Activated CD4-positive, alpha-beta T cell treated with anti-CD3 and anti-CD28 coated beads for 36 hours (primary cell): ENCODE measurements around the gene COX15. TPM values are rescaled to one million over a fixed set of nuclear protein-coding genes. Genes with fewer than 3 reads are reported as not detected.
"Not testable (repeated sequence)": the region's sequence is repeated elsewhere in the genome, so short reads cannot be mapped to it uniquely, and the experiment has no call there.

Source experiments
- ATAC-seq: fragments of 200-7000 bp; cut with Tn5 transposase; one replicate; pipeline ENCODE4 v1.10.0; 2021; ENCODE audit warnings: mild to moderate bottlenecking, moderate library complexity
- CTCF ChIA-PET: fragments of 350-600 bp; sonication (Branson Sonifier 250); formaldehyde crosslinking; loops from one replicate; lab custom pipeline; 2021; ENCODE audit warnings: antibody characterized with exemption; lab: Charles Lee
- POLR2A ChIA-PET: fragments of 350-600 bp; sonication (Branson Sonifier 250); formaldehyde crosslinking; loops from one replicate; lab custom pipeline; 2021; ENCODE audit warnings: antibody characterized with exemption, inconsistent platforms; lab: Charles Lee
- DNase-seq: peaks from one replicate; pipeline ENCODE4 v3.0.0-alpha.2; 2020
- H3K27ac Mint-ChIP-seq: one replicate; pipeline ENCODE4 v1.8.0; 2021; ENCODE audit warnings: mixed read lengths
- H3K27me3 Mint-ChIP-seq: one replicate; pipeline ENCODE4 v1.8.0; 2021; ENCODE audit warnings: mixed read lengths
- H3K36me3 Mint-ChIP-seq: one replicate; pipeline ENCODE4 v1.8.0; 2021; ENCODE audit warnings: low read depth, mixed read lengths
- H3K4me1 Mint-ChIP-seq: one replicate; pipeline ENCODE4 v1.8.0; 2021; ENCODE audit warnings: mixed read lengths
- H3K4me3 Mint-ChIP-seq: one replicate; pipeline ENCODE4 v1.8.0; 2021; ENCODE audit warnings: mild to moderate bottlenecking, moderate library complexity, mixed read lengths
- H3K9me3 Mint-ChIP-seq: one replicate; pipeline ENCODE4 v1.8.0; 2021; ENCODE audit warnings: low read depth, mixed read lengths
- intact Hi-C, 2 experiments: fragments of 100-400 bp; cut with DNase I in 1 of 2; cut with micrococcal nuclease in 1 of 2; formaldehyde crosslinking; loops; one replicate each; pipeline versions ENCODE4 v1.14.2 to v1.15.1; 2022 to 2024; cut with DNase I, micrococcal nuclease
- total RNA-seq, 2 experiments: library from RNA; stranded (reverse); gene quantifications; one replicate each; pipeline ENCODE4 v1.2.3, GENCODE V29; 2021

The COX15 gene
- total RNA-seq, 2 experiments from 2014 or later, result 28.1 to 35.5 TPM

DNA sequence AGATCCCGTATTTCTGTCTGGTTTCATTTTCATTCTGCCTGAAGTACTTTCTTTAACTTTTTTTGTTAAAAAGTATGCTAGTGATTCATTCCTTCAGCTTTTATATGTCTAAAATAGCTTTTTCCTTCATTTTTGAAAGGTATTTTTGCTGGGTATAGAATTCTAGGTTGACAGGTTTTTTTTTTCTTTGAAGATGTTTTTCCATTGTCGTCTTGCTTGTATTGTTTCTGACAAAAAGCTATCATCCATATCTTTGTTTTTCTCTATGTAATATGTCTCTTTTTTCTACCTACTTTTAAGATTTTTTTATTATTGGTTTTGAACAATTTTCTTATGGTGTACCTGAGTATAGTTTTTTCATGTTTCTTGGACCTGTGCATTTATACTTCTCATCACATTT is 8.3 kb upstream of the COX15 start:
- Mint-ChIP-seq H3K4me1 (peaks cover 30% of the 10 kb centered on the region), H3K4me3 (no peak overlapping the region), H3K27me3 (no peaks in the 10 kb centered on the region), H3K36me3 (peaks cover 82% of the 10 kb centered on the region), H3K27ac (no peak overlapping the region), H3K9me3 (peaks cover 14% of the 10 kb centered on the region)
- ChIA-PET POLR2A (no interaction called here), CTCF (interaction anchor here (2.1 kb wide), 1 partner anchor 8 kb away, joined by 9 read pairs; the partner anchor contains the start of genes COX15 and CUTC)
- ATAC-seq (no peak), DNase-seq (no peak)
- intact Hi-C loops, result no loop called here

DNA sequence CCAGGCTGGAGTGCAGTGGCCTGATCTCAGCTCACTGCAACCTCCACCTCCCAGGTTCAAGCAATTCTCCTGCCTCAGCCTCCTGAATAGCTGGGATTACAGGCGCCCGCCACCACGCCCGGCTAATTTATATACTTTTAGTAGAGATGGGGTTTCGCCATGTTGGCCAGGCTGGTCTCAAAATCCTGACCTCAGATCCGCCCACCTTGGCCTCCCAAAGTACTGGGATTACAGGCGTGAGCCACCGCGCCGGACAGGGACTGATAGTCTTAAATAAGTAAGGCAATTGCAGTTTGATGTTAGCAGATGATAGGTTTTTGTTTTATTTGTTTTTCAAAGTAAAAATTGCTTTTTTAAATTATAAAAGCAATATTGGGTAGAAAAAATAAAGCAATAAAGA is 2.2 kb upstream of the COX15 start:
- CTCF ChIA-PET, result interaction anchor here (2.5 kb wide), 1 partner anchor 9 kb away, joined by 11 read pairs; no protein-coding TSS in a partner anchor
- ATAC-seq, H3K27me3 Mint-ChIP-seq, POLR2A ChIA-PET, H3K4me3 Mint-ChIP-seq, H3K9me3 Mint-ChIP-seq, H3K27ac Mint-ChIP-seq, DNase-seq: not testable (repeated sequence)
- H3K36me3 Mint-ChIP-seq, result peaks cover 54% of the 10 kb centered on the region
- intact Hi-C loops, result loop anchor here (5.0 kb wide), 4 partner anchors 77 to 638 kb away; partner anchors contain the start of genes CWF19L1 (in 1 of the 2), DNMBP (in 1 of the 2) and ENTPD7 (in 1 of the 2)
- peaks cover 29% of the 10 kb centered on the region for H3K4me1 Mint-ChIP-seq

GRCh38 chr10:99733366-99733765 is 1.4 kb upstream of the COX15 start:
- intact Hi-C loops, result loop anchor here (5.0 kb wide), 4 partner anchors 76 to 639 kb away; partner anchors contain the start of genes CWF19L1 (in 1 of the 2), DNMBP (in 1 of the 2) and ENTPD7 (in 1 of the 2)
- H3K36me3 Mint-ChIP-seq, result peaks cover 51% of the 10 kb centered on the region
- ATAC-seq (no peak), DNase-seq (no peak)
- no peak overlapping the region for H3K27ac Mint-ChIP-seq
- H3K4me1 Mint-ChIP-seq, result peaks cover 32% of the 10 kb centered on the region
- ChIA-PET POLR2A (interaction anchor here (1.8 to 2.3 kb wide), 2 partner anchors 74 to 113 kb away, joined by 5 to 15 read pairs; partner anchors contain the start of genes ENTPD7 and SLC25A28), CTCF (interaction anchor here (0.6 to 2.5 kb wide), 6 partner anchors 8 to 313 kb away, joined by 3 to 16 read pairs (median 7); no protein-coding TSS in a partner anchor)
- no peaks in the 10 kb centered on the region for H3K9me3 Mint-ChIP-seq
- peak overlapping the region; percentile 93 for H3K4me3 Mint-ChIP-seq
- no peaks in the 10 kb centered on the region for H3K27me3 Mint-ChIP-seq

DNA sequence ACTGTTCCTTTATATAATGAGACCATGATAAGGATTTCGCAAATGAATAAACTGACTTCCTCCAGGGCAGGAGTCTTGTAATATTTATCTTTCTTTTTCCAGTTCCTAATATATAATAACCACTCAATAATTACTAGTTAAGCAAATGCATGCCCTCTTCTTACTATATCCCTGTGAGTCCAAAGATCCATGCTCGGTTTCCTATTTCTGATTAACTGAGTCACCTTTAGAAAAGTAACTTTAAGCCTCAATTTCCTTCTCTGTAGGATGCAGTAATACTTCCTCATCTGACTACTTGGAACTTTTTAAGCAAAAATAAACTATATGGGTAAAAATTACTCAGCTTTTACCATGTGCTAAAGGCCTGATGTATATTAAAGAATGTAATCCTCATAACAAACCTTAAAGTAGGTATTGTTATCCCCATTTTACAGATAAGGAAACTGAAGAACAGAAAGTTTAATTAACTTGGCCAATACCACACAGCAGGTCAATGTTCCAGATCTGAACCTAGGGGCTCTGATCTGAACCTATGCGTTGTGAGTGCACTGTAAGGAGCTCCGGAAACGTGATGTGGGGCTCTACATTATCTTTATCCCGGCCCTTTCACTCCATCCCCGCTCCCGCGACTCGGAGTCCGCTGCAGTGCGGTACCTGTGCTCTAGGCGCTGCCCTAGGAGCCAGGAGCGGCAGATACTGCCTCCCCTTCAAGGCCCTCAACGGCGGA is 458 bp downstream of the COX15 start:
- POLR2A ChIA-PET, result interaction anchor here (1.2 to 2.3 kb wide), 4 partner anchors 72 to 1597 kb away, joined by 3 to 15 read pairs (median 5); partner anchors contain the start of genes ENTPD7, R3HCC1L and SLC25A28
- no peaks in the 10 kb centered on the region for H3K9me3 Mint-ChIP-seq
- intact Hi-C loops, result loop anchor here (1.0 to 5.0 kb wide), 14 partner anchors 11 to 1596 kb away; partner anchors contain the start of genes DNMBP (in 2 of the 2), ENTPD7 (in 2 of the 2), GOT1 (in 2 of the 2) and SLC25A28 (in 2 of the 2)
- peak overlapping the region; percentile 93 for H3K4me3 Mint-ChIP-seq
- peaks cover 47% of the 10 kb centered on the region for H3K36me3 Mint-ChIP-seq
- CTCF ChIA-PET, result interaction anchor here (0.6 to 2.5 kb wide), 9 partner anchors 9 to 565 kb away, joined by 3 to 16 read pairs (median 3); no protein-coding TSS in a partner anchor
- peaks cover 32% of the 10 kb centered on the region for H3K4me1 Mint-ChIP-seq
- DNase-seq (no peak), ATAC-seq (no peak)
- H3K27ac Mint-ChIP-seq, result peak overlapping the region; percentile 98
- H3K27me3 Mint-ChIP-seq, result no peaks in the 10 kb centered on the region

DNA sequence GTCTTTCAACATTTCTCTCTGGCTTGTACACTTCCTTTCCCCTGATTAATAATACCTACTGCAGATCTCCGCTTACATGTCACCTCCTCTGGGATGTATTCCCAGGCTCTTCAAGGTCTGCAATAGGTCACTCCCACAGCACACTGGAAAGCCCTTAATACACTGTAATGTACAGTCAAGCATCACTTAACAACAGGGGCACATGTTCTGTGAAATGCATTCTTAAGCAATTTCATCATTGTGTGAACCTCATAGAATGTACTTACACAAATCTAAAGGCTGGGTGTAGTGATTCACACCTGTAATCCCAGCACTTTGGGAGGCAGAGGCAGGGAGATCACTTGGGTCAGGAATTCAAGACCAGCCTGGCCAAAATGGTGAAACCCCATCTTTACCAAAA is 1.9 kb downstream of the COX15 start:
- Mint-ChIP-seq H3K27me3 (no peaks in the 10 kb centered on the region), H3K36me3 (peaks cover 46% of the 10 kb centered on the region), H3K4me3 (no peak overlapping the region), H3K4me1 (peaks cover 25% of the 10 kb centered on the region), H3K9me3 (no peaks in the 10 kb centered on the region), H3K27ac (peak overlapping the region; percentile 5)
- ATAC-seq, result no peak
- ChIA-PET POLR2A (no interaction called here), CTCF (interaction anchor here (0.6 kb wide), 1 partner anchor 115 kb away, joined by 3 read pairs; no protein-coding TSS in a partner anchor)
- intact Hi-C loops, result loop anchor here (5.0 kb wide), 4 partner anchors 73 to 642 kb away; partner anchors contain the start of genes CWF19L1 (in 1 of the 2), DNMBP (in 1 of the 2) and ENTPD7 (in 1 of the 2)
- no peak for DNase-seq

GRCh38 chr10:99720387-99720786 is 11.5 kb downstream of the COX15 start:
- intact Hi-C loops, result no loop called here
- DNase-seq, result no peak
- Mint-ChIP-seq H3K4me3 (no peak overlapping the region), H3K4me1 (no peaks in the 10 kb centered on the region), H3K27me3 (no peaks in the 10 kb centered on the region), H3K36me3 (peaks cover 49% of the 10 kb centered on the region), H3K9me3 (no peaks in the 10 kb centered on the region), H3K27ac (no peak overlapping the region)
- POLR2A ChIA-PET, result interaction anchor here (0.7 kb wide), 1 partner anchor 125 kb away, joined by 3 read pairs; no protein-coding TSS in a partner anchor
- ATAC-seq, result no peak
- CTCF ChIA-PET, result interaction anchor here (0.7 to 2.6 kb wide), 2 partner anchors 12 to 592 kb away, joined by 3 to 16 read pairs; partner anchors contain the start of genes COX15 and CUTC

GRCh38 chr10:99714446-99714845 is 17.5 kb downstream of the COX15 start:
- peaks cover 15% of the 10 kb centered on the region for H3K4me1 Mint-ChIP-seq
- peaks cover 33% of the 10 kb centered on the region for H3K36me3 Mint-ChIP-seq
- intact Hi-C loops, result no loop called here
- no peak for DNase-seq
- H3K9me3 Mint-ChIP-seq, result no peaks in the 10 kb centered on the region
- no peaks in the 10 kb centered on the region for H3K27me3 Mint-ChIP-seq
- ATAC-seq, result no peak
- H3K27ac Mint-ChIP-seq, result no peak overlapping the region
- CTCF ChIA-PET, result interaction anchor here (0.7 to 1.5 kb wide), 3 partner anchors 12 to 190 kb away, joined by 3 to 8 read pairs (median 4); no protein-coding TSS in a partner anchor
- POLR2A ChIA-PET, result no interaction called here
- no peak overlapping the region for H3K4me3 Mint-ChIP-seq

DNA sequence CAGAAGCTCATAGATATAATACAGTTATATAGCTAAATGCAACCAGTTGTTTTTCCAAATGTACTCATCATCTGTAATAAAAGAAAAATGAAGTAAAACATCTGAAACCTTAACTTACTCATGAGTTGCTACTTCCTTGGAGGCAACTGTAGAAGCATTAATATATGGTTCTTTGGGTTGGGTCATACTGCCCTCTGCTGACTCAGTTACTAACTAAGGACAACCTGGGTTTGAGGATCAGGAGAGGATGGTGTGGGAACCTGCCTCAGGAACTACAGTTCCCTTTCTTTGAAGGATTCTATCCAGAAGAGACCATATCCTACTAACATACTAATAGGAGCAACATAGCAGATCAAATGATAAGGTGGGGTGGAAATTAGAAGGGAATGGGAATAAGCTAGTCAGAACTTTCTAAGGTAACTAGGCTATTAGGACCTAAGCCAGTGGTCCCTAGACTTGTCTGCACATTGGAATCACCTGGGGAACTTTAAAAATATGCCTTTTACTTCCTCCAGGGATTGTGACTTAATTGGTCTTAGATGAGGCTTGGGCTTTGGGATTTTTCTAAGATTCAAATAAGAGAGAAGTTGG is 20.7 kb downstream of the COX15 start:
- CTCF ChIA-PET, result interaction anchor here (0.7 to 1.8 kb wide), 7 partner anchors 10 to 276 kb away, joined by 3 to 6 read pairs (median 4); no protein-coding TSS in a partner anchor
- Mint-ChIP-seq H3K9me3 (no peaks in the 10 kb centered on the region), H3K36me3 (peaks cover 22% of the 10 kb centered on the region), H3K27ac (no peak overlapping the region), H3K27me3 (no peaks in the 10 kb centered on the region), H3K4me1 (peaks cover 15% of the 10 kb centered on the region), H3K4me3 (no peak overlapping the region)
- intact Hi-C loops, result loop anchor here (1.0 to 2.0 kb wide), 6 partner anchors 52 to 319 kb away; partner anchors contain the start of genes SLC25A28 (in 2 of the 2), ENTPD7 (in 1 of the 2) and GOT1 (in 1 of the 2)
- POLR2A ChIA-PET, result interaction anchor here (0.7 kb wide), 1 partner anchor 1244 kb away, joined by 3 read pairs; no protein-coding TSS in a partner anchor
- ATAC-seq, result peak; percentile 63
- DNase-seq, result peak; percentile 57

- no peaks in the 10 kb centered on the region for H3K9me3 Mint-ChIP-seq
- no peak overlapping the region for H3K4me3 Mint-ChIP-seq
- intact Hi-C loops, result loop anchor here (1.0 to 2.0 kb wide), 3 partner anchors 51 to 93 kb away; partner anchors contain the start of genes SLC25A28 (in 2 of the 2) and ENTPD7 (in 1 of the 2)
- CTCF ChIA-PET, result interaction anchor here (0.6 to 1.8 kb wide), 5 partner anchors 23 to 350 kb away, joined by 3 to 5 read pairs (median 4); partner anchors contain the start of genes COX15 and CUTC
- peaks cover 18% of the 10 kb centered on the region for H3K36me3 Mint-ChIP-seq
- ATAC-seq, result peak; percentile 95
- POLR2A ChIA-PET, result no interaction called here
- H3K27me3 Mint-ChIP-seq, result no peaks in the 10 kb centered on the region
- peak overlapping the region; percentile 66 for H3K27ac Mint-ChIP-seq
- DNase-seq, result peak; percentile 27
- peaks cover 15% of the 10 kb centered on the region for H3K4me1 Mint-ChIP-seq
Observed at GRCh38 chr10:99709480-99710229, 22.3 kb downstream of the COX15 start.

- Mint-ChIP-seq H3K4me3 (no peak overlapping the region), H3K9me3 (no peaks in the 10 kb centered on the region), H3K36me3 (peaks cover 16% of the 10 kb centered on the region), H3K27ac (no peak overlapping the region), H3K4me1 (peaks cover 15% of the 10 kb centered on the region), H3K27me3 (no peaks in the 10 kb centered on the region)
- ChIA-PET CTCF (interaction anchor here (1.2 kb wide), 1 partner anchor 31 kb away, joined by 3 read pairs; no protein-coding TSS in a partner anchor), POLR2A (no interaction called here)
- intact Hi-C loops, result loop anchor here in 1 of 2 experiments (1.0 kb wide), 1 partner anchor 92 kb away; no protein-coding TSS in a partner anchor
- DNase-seq, result no peak
- ATAC-seq, result no peak
Observed at GRCh38 chr10:99708428-99709012, 23.4 kb downstream of the COX15 start.
